Measurements from ENCODE around the gene RAB43. TPM values are rescaled to one million over a fixed set of nuclear protein-coding genes. Genes with fewer than 3 reads are reported as not detected.

RAB43 gene
- total RNA-seq, 1 donor from 2014 or later: 58.0 TPM

DNA sequence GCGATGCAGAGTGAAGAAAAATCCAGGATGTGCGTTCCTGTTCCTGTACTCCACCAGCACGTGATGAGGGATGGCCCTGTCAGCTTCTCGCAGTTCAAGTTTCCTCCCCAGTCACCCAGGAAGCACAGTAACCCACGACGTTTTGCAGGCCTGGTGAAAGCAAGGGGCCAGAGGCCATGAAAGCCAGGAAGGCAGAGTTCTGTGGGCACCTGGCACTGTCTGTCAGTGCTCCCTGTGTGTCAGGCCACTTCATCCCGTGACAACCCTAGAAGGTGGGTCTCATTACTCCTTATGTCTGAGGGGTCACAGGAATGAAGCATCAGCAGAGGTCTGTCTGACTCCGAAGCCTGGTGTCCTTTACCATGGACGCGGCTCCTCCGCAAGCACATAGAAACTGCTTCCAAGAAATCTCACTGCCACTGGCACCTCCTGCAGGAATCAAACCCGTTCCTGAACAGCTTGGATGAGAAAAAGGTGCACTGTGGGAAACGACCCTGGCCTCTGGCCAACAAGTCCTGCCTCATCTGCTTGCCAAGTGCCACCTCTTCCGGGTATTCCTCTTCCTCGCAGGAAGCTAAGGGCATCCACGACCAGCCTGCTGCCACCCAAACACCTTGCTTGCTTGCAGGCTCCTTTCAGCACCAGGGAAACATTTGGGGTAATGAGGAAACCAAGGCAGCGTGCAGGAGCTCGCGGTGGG is 14.6 kb downstream of the RAB43 start:
- TF ChIP-seq, protein P1, sequence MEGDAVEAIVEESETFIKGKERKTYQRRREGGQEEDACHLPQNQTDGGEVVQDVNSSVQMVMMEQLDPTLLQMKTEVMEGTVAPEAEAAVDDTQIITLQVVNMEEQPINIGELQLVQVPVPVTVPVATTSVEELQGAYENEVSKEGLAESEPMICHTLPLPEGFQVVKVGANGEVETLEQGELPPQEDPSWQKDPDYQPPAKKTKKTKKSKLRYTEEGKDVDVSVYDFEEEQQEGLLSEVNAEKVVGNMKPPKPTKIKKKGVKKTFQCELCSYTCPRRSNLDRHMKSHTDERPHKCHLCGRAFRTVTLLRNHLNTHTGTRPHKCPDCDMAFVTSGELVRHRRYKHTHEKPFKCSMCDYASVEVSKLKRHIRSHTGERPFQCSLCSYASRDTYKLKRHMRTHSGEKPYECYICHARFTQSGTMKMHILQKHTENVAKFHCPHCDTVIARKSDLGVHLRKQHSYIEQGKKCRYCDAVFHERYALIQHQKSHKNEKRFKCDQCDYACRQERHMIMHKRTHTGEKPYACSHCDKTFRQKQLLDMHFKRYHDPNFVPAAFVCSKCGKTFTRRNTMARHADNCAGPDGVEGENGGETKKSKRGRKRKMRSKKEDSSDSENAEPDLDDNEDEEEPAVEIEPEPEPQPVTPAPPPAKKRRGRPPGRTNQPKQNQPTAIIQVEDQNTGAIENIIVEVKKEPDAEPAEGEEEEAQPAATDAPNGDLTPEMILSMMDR (IDR thresholded peaks at IDR 0.05; ENCODE audit: insufficient read depth, low read length, poor library complexity, severe bottlenecking): no peak
- Histone ChIP-seq H3K36me3 (ENCODE audit: control insufficient read depth, insufficient read depth, low read length) (peaks cover 2% of the 10 kb centered on the region), H3K27me3 (ENCODE audit: control insufficient read depth, insufficient read depth, low read length) (no peaks in the 10 kb centered on the region), H3K4me3 (ENCODE audit: low read depth, low read length) (no peak overlapping the region)
- no peak for DNase-seq (ENCODE audit: low read depth)

- DNase-seq (ENCODE audit: low read depth): no peak
- Histone ChIP-seq H3K36me3 (ENCODE audit: control insufficient read depth, insufficient read depth, low read length) (peaks cover 2% of the 10 kb centered on the region), H3K4me3 (ENCODE audit: low read depth, low read length) (no peak overlapping the region), H3K27me3 (ENCODE audit: control insufficient read depth, insufficient read depth, low read length) (no peaks in the 10 kb centered on the region)
- TF ChIP-seq, protein P1 (IDR thresholded peaks at IDR 0.05; ENCODE audit: insufficient read depth, low read length, poor library complexity, severe bottlenecking): no peak
Observed at GRCh38 chr3:129106320-129106719, 15.3 kb downstream of the RAB43 start.

DNA sequence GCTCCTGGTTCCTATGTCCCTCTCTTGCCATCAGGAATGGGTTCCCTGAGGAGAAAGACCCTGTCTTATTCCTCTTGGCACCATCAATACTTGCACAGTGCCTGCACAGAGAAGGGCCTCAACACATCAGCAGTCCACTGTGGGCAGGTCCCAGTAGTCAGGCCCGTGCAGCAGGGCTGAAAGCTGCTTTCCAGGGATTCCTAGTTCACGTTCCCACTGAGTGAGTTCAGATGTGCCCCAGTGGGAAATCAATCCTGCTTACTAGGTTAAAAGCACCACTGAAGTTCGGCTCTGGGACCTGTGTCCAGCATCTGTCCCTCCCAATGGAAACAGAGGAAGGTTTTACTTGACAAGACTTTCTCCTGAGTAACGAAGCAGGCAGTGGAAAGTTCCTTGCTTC is 15.7 kb downstream of the RAB43 start:
- TF ChIP-seq, protein P1 (IDR thresholded peaks at IDR 0.05; ENCODE audit: insufficient read depth, low read length, poor library complexity, severe bottlenecking): no peak
- Histone ChIP-seq H3K27me3 (ENCODE audit: control insufficient read depth, insufficient read depth, low read length) (no peaks in the 10 kb centered on the region), H3K4me3 (ENCODE audit: low read depth, low read length) (no peak overlapping the region), H3K36me3 (ENCODE audit: control insufficient read depth, insufficient read depth, low read length) (peaks cover 2% of the 10 kb centered on the region)
- DNase-seq (ENCODE audit: low read depth): no peak

GRCh38 chr3:129104498-129105079 is 17.0 kb downstream of the RAB43 start:
- Histone ChIP-seq H3K27me3 (ENCODE audit: control insufficient read depth, insufficient read depth, low read length) (no peaks in the 10 kb centered on the region), H3K36me3 (ENCODE audit: control insufficient read depth, insufficient read depth, low read length) (peaks cover 2% of the 10 kb centered on the region), H3K4me3 (ENCODE audit: low read depth, low read length) (no peak overlapping the region)
- TF ChIP-seq, protein P1 (IDR thresholded peaks at IDR 0.05; ENCODE audit: insufficient read depth, low read length, poor library complexity, severe bottlenecking): no peak
- no peak for DNase-seq (ENCODE audit: low read depth)

- peaks cover 2% of the 10 kb centered on the region for H3K36me3 ChIP-seq (ENCODE audit: control insufficient read depth, insufficient read depth, low read length)
- TF ChIP-seq, protein P1 (IDR thresholded peaks at IDR 0.05; ENCODE audit: insufficient read depth, low read length, poor library complexity, severe bottlenecking): no peak
Observed at GRCh38 chr3:129104051-129104450, 17.6 kb downstream of the RAB43 start.

More at GRCh38 chr3:129104051-129104450, 17.6 kb downstream of the RAB43 start:
- H3K4me3 ChIP-seq (ENCODE audit: low read depth, low read length): no peak overlapping the region
- DNase-seq (ENCODE audit: low read depth): no peak
- H3K27me3 ChIP-seq (ENCODE audit: control insufficient read depth, insufficient read depth, low read length): no peaks in the 10 kb centered on the region

Data from kidney epithelial cell (primary cell).